Activated T-cell treated with anti-CD3 and anti-CD28 coated beads, Interleukin-2, amount 50 U/mL, for 4 hours (primary cell): ENCODE data around the gene SMIM36. TPM values are rescaled to one million over a fixed set of nuclear protein-coding genes. Genes with fewer than 3 reads are reported as not detected.
"Not testable (repeated sequence)": the region's sequence is repeated elsewhere in the genome, so short reads cannot be mapped to it uniquely, and the experiment has no call there.

Experiments
- ATAC-seq, 2 donors: fragments of 200-7000 bp; cut with Tn5 transposase; one replicate each; pipeline ENCODE4 v1.10.0; 2021
- DNase-seq: peaks from one replicate; pipeline ENCODE4 v3.0.0-alpha.2; 2020
- H3K27me3 Mint-ChIP-seq: one replicate; pipeline ENCODE4 v1.8.0; 2021; ENCODE audit warnings: low read depth, mixed read lengths
- H3K36me3 Mint-ChIP-seq: one replicate; pipeline ENCODE4 v1.8.0; 2022; ENCODE audit warnings: mixed read lengths; ENCODE audit not compliant: insufficient read depth
- H3K4me1 Mint-ChIP-seq: one replicate; pipeline ENCODE4 v1.8.0; 2021; ENCODE audit warnings: low read depth, mixed read lengths
- H3K4me3 Mint-ChIP-seq: one replicate; pipeline ENCODE4 v1.8.0; 2021; ENCODE audit warnings: mild to moderate bottlenecking, moderate library complexity, mixed read lengths
- H3K9me3 Mint-ChIP-seq: one replicate; pipeline ENCODE4 v1.8.0; 2021; ENCODE audit warnings: mixed read lengths
- total RNA-seq, 3 donors: library from RNA; stranded (reverse); gene quantifications; one replicate each; pipeline ENCODE4 v1.2.1, GENCODE V29; 2021

SMIM36 gene
- total RNA-seq, 3 donors from 2014 or later = not detected

DNA sequence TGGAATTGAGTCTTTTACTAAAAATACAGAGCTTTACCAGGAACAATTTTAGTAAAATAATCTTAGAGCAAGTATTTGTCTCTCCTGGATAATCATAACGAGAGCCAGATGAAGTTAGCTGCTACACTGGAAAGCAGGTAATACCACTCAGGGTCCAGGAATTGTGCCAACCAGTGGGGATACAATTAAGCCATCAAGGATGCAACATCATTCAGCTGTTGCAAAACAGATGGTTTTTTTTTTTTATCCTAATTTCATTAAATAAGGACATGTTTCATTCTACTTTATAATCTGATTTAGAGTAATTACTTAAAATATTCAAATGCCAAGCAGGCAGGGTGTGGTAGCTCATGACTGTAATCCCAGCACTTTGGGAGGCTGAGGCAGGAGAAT is 99.8 kb downstream of the SMIM36 start:
- Mint-ChIP-seq H3K4me3 (no peak overlapping the region), H3K27me3 (no peaks in the 10 kb centered on the region), H3K36me3 (peaks cover 36% of the 10 kb centered on the region), H3K9me3 (no peaks in the 10 kb centered on the region), H3K4me1 (peaks cover 12% of the 10 kb centered on the region)
- DNase-seq (no peak), ATAC-seq (no peak)

DNA sequence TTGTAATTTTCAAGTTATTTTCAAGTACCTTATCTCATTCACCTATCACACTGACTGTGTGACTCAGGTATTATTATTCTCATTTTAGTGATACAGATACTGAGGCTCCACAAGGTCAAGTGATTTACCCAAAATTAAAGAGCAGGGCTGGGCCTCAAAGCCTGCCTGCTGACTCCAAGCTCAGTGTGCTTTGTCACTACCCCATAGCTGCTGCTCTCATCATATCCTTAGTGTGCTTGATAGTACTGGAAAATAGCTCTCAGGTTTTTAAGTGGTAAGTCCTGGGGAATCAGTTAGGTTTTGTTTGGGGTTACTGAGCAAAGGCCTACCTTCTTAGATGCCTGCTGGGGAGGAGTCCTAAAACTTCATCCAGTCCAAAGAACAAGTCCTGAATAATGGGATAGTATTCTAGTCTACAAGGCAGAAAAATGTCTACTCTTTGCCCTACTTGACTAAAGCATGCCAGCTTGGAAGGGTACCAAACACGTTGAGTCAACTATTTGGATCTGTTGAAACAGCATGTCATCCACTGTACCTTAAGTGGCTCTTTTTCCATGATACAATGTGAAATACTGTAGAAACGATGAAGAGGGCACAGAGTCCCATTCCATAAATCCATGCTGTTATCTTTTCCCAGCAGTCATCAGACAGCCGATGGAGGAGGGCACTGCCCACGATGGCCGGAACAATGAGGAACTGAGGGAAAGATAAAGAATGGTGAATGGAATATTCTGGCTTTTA is 100.4 kb downstream of the SMIM36 start:
- Mint-ChIP-seq H3K36me3 (peaks cover 36% of the 10 kb centered on the region), H3K4me1 (peaks cover 9% of the 10 kb centered on the region)

DNA sequence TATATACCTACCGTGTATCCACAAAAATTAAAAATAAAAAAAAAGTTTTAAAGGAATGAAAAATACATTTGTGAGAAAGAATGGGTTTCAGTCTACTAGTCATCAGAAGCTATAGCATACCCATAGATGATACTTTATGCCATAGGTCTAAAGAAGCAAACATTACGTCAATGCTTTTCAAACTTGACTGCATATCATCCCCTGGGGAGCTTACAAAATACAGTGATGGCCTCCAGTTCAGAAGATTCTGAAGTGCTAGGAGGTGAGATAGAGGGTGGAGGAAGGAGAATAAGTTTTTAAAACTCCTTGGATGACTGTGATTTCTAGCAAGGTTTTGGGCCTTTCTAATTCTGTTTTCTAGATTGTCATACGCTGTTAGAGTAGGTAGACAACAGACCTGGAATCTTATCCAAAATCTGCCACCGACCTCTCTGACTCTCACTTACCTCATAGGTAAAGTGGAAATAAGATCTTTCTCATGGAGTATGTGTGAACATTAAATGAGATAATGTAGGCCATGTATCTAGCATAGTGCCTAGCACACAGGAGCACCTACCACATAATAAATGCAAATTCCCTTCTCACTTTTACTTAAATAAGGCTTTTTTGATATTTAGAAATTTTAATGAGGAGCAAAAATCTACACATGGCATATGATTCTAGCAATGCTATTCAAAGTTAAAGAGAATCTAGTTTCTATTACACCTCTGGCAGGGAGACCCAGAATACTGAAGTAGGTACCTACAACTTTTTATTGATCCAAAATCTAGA is 102.0 kb downstream of the SMIM36 start:
- H3K4me3 Mint-ChIP-seq = no peak overlapping the region
- H3K27me3 Mint-ChIP-seq = no peaks in the 10 kb centered on the region
- H3K36me3 Mint-ChIP-seq = peaks cover 42% of the 10 kb centered on the region
- ATAC-seq (no peak), DNase-seq (no peak)
- peaks cover 3% of the 10 kb centered on the region for H3K4me1 Mint-ChIP-seq
- H3K9me3 Mint-ChIP-seq = no peaks in the 10 kb centered on the region

More for the DNA sequence above, 100.4 kb downstream of the SMIM36 start:
- ATAC-seq (no peak), DNase-seq (no peak)
- Mint-ChIP-seq H3K9me3 (no peaks in the 10 kb centered on the region), H3K4me3 (no peak overlapping the region), H3K27me3 (no peaks in the 10 kb centered on the region)

DNA sequence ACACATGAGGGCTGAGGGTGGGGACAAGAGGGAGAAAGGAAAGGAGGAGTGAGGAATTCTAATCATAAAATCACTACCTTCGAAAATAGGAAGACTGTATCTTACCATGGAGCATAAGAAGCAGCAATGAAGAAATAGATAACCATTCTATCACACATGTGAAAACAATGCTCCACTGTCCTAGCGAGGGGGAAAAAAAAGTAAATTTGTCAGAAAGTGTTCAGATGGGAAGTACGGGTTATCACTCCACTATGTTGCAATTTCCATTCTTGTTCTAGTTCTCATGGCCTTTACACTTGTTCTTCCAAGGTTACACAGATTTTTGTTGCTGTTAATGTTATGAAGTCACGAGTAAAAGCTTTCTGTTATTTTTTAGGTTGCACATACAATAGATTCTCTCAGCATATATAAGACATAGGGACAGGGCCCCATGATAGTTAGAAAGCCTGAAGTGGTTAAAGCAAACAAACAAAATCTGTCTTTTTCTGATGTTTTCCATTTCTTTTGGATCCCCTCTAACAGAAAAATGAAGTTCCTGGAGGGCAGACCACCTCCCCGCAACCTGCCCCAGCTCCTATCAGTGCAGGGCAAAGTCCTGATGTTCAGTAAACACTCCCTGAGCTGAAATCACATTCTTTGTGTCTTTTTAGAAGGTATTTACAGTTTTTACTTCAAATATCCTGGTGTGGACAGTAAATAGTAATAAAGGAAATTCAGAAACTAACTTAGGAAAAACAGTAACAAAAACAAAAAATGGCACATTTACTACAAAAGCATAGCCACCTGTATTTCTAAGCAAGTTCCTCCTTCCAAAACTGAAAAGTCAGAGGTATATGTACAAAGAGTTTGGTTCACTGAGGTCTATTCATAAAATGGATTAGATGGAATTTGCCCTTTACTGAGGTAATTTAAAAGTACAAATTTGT is 103.3 kb downstream of the SMIM36 start:
- Mint-ChIP-seq H3K9me3 (no peaks in the 10 kb centered on the region), H3K4me3 (no peak overlapping the region), H3K27me3 (no peaks in the 10 kb centered on the region), H3K4me1 (no peaks in the 10 kb centered on the region), H3K36me3 (peaks cover 39% of the 10 kb centered on the region)
- DNase-seq = no peak
- no peak for ATAC-seq

DNA sequence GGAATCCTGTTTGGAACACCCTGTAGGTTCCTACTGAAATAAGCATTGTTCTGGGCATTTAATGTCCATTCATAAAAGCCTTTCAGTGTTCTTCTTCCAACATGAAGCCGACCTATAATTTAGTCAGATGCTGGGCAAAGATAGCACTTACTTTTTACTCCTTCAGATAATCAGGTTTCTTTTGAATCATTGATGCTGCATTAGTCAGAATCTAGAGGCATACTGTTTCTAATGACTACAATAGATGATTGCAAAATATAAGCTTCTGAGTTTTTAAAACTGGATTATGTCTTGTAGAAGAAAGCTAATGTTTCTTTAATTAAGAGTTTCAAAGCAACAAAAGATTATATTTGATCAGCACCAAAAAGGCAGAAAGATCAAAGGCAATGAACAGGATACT is 105.7 kb downstream of the SMIM36 start:
- no peaks in the 10 kb centered on the region for H3K27me3 Mint-ChIP-seq
- H3K36me3 Mint-ChIP-seq = peaks cover 32% of the 10 kb centered on the region
- H3K4me3 Mint-ChIP-seq = no peak overlapping the region
- H3K9me3 Mint-ChIP-seq = no peaks in the 10 kb centered on the region
- H3K4me1 Mint-ChIP-seq = no peaks in the 10 kb centered on the region
- DNase-seq (no peak), ATAC-seq (no peak)

DNA sequence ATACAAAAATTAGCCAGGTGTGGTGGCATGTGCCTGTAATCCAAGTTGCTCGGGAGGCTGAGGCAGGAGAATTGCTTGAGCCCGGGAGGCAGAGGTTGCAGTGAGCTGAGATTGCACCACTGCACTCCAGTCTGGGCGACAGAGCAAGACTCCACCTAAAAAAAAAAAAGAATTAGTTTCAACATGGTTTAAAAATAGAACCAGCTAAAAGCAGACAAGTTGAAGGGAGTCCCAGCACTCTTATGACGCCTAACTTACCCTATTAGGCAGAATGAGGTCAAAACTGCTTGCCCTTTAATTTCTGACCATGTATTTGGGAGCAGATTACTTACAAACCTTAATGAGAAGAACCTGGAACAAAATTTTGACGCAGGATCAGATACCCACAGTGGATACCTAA is 107.1 kb downstream of the SMIM36 start:
- DNase-seq, H3K4me1 Mint-ChIP-seq, H3K9me3 Mint-ChIP-seq, H3K27me3 Mint-ChIP-seq, H3K4me3 Mint-ChIP-seq, ATAC-seq: not testable (repeated sequence)
- H3K36me3 Mint-ChIP-seq = peaks cover 35% of the 10 kb centered on the region

DNA sequence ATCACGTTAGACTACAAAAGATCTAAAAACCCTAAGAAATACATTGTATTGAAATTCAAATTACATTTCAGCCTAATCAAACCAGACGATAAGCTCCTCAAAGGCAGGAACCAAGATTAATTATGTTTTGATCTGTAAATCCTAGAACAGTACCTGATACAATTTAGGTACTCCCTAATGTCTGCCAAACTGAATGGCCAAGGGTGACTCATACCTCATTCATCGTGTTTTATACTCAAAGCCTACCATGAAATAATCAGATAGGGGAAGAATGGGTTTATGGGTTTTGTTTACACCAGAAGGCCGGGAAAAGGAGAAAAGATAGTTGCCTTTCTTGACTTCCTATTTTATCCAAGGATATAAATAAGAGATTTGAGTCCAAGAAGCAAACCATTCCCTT is 108.9 kb downstream of the SMIM36 start:
- no peak overlapping the region for H3K4me3 Mint-ChIP-seq
- ATAC-seq = no peak
- DNase-seq = no peak
- H3K36me3 Mint-ChIP-seq = peaks cover 33% of the 10 kb centered on the region
- H3K9me3 Mint-ChIP-seq = no peaks in the 10 kb centered on the region
- H3K27me3 Mint-ChIP-seq = no peaks in the 10 kb centered on the region
- H3K4me1 Mint-ChIP-seq = no peaks in the 10 kb centered on the region

Other genes starting within 250 kb of the SMIM36 start
- gene HLF, start 246.5 kb downstream of the SMIM36 start, total RNA-seq = 1 to 10 TPM in 2 of 3 donors, under 1 TPM in 1; 0.98 to 1.6 (median 1.0) TPM
- 10 to 100 TPM; 10.8 to 12.6 (median 12.4) TPM for gene MMD, start 89.6 kb downstream of the SMIM36 start, total RNA-seq
- not detected for gene TMEM100, start 211.4 kb upstream of the SMIM36 start, total RNA-seq
- gene PCTP, start 239.6 kb upstream of the SMIM36 start, total RNA-seq = 1 to 10 TPM; 3.4 to 4.1 (median 3.8) TPM